HCT116 (cell line): Measurements from ENCODE around the gene FER. TPM values are rescaled to one million over a fixed set of nuclear protein-coding genes. Genes with fewer than 3 reads are reported as not detected.

Source experiments
- ATAC-seq: fragments of 200-7000 bp; cut with Tn5 transposase; 2 replicates; pipeline ENCODE4 v1.9.1; 2020; ENCODE audit warnings: mild to moderate bottlenecking, moderate library complexity
- BruUV-seq: library from RNA; stranded (reverse); fragments of 400-500 nt; replicated peaks from 2 replicates; lab custom pipeline; 2021; lab: Mats Ljungman, UMichigan
- CTCF ChIA-PET: fragments of 300-600 bp; sonication (Branson Sonifier 250); formaldehyde crosslinking; loops from one replicate; lab custom pipeline; 2021; ENCODE audit warnings: antibody characterized with exemption; lab: Charles Lee
- POLR2A ChIA-PET: fragments of 300-600, 350-600 bp; sonication (Branson Sonifier 250); formaldehyde crosslinking; loops from one replicate; lab custom pipeline; 2021; ENCODE audit warnings: antibody characterized with exemption; lab: Charles Lee
- RAD21 ChIA-PET, 2 experiments: fragments of 300-600 bp; sonication (Branson Sonifier 250); formaldehyde crosslinking; loops; one replicate each; lab custom pipeline; 2023; ENCODE audit warnings: low total read pairs in 2 of 2; ENCODE audit not compliant: uncharacterized antibody in 2 of 2, unreplicated experiment in 2 of 2, low non-redundant PET in 1 of 2; lab: Charles Lee
- DNase-seq: peaks from one replicate; pipeline ENCODE4 v3.0.0-alpha.2; 2010; ENCODE audit warnings: low read depth, low spot score
- H2AFZ ChIP-seq: fragments of 200-600 bp; shearing (Covaris generic), sonication (generic); 2 replicates; pipeline ENCODE4 v1.6.1; 2017; ENCODE audit warnings: low read depth, mixed run types, mixed read lengths, antibody characterized with exemption, low read length; ENCODE audit not compliant: poor library complexity, severe bottlenecking
- H3K27ac ChIP-seq: 2 replicates; pipeline ENCODE4 v1.5.1; 2012; ENCODE audit warnings: low read depth, low read length
- H3K27me3 ChIP-seq: fragments of 200-600 bp; sonication (generic); 2 replicates; pipeline ENCODE4 v1.6.1; 2016; ENCODE audit warnings: mixed run types, low read length, mixed read lengths; ENCODE audit not compliant: insufficient read depth
- H3K36me3 ChIP-seq, 2 experiments: fragments of 200-500 bp in 1 of 2; fragments of 200-600 bp in 1 of 2; sonication (Bioruptor generic) in 1 of 2; sonication (generic) in 1 of 2; 2 replicates each; pipeline versions ENCODE4 v1.5.1 to v1.6.1; 2014 to 2016; ENCODE audit warnings: low read length in 2 of 2, inconsistent platforms in 1 of 2, mixed read lengths in 1 of 2, mixed run types in 1 of 2; ENCODE audit not compliant: insufficient read depth in 2 of 2, control insufficient read depth in 1 of 2
- H3K4me1 ChIP-seq, 2 experiments: fragments of 200-600 bp in 1 of 2; sonication (generic) in 1 of 2; 2 replicates each; pipeline versions ENCODE4 v1.5.1 to v1.6.1; 2012 to 2017; ENCODE audit warnings: low read length in 2 of 2, inconsistent platforms in 1 of 2, mild to moderate bottlenecking in 1 of 2, mixed read lengths in 1 of 2, mixed run types in 1 of 2, moderate library complexity in 1 of 2; ENCODE audit not compliant: insufficient read depth in 2 of 2, control insufficient read depth in 1 of 2
- H3K4me2 ChIP-seq: fragments of 200-600 bp; sonication (generic); 2 replicates; pipeline ENCODE4 v1.6.1; 2017; ENCODE audit warnings: mixed run types, low read length, mixed read lengths
- H3K4me3 ChIP-seq, 2 experiments: fragments of 200-600 bp in 1 of 2; sonication (generic) in 1 of 2; replicated peaks in 1 of 2; 2 replicates each; pipeline ENCODE4 v1.5.1; 2011 to 2016; ENCODE audit warnings: low read length in 2 of 2, control low read depth in 1 of 2, low read depth in 1 of 2, mild to moderate bottlenecking in 1 of 2, mixed read lengths in 1 of 2, mixed run types in 1 of 2
- H3K79me2 ChIP-seq: fragments of 200-600 bp; sonication (generic); 2 replicates; pipeline ENCODE4 v1.6.1; 2017; ENCODE audit warnings: mild to moderate bottlenecking, mixed run types, low read length, moderate library complexity, mixed read lengths; ENCODE audit not compliant: insufficient read depth
- H3K9ac ChIP-seq: fragments of 200-600 bp; sonication (generic); 2 replicates; pipeline ENCODE4 v1.6.1; 2016; ENCODE audit warnings: low read length, mixed read lengths
- H3K9me2 ChIP-seq: fragments of 200-600 bp; sonication (generic), shearing (Covaris generic); 2 replicates; pipeline ENCODE4 v1.6.1; 2017; ENCODE audit warnings: mixed run types, mild to moderate bottlenecking, moderate library complexity; ENCODE audit not compliant: insufficient read depth
- H3K9me3 ChIP-seq, 2 experiments: fragments of 200-500 bp in 1 of 2; fragments of 200-600 bp in 1 of 2; sonication (Bioruptor generic) in 1 of 2; sonication (generic) in 1 of 2; 2 replicates each; pipeline ENCODE4 v1.6.1; 2014 to 2017; ENCODE audit warnings: low read length in 2 of 2, mixed read lengths in 2 of 2, inconsistent platforms in 1 of 2, low read depth in 1 of 2, mild to moderate bottlenecking in 1 of 2, mixed run types in 1 of 2, moderate library complexity in 1 of 2; ENCODE audit not compliant: control insufficient read depth in 1 of 2, insufficient read depth in 1 of 2
- H4K20me1 ChIP-seq: fragments of 200-600 bp; sonication (generic), shearing (Covaris generic); 2 replicates; pipeline ENCODE4 v1.6.1; 2017; ENCODE audit warnings: mixed run types, mild to moderate bottlenecking, moderate library complexity; ENCODE audit not compliant: insufficient read depth
- CEBPB ChIP-seq: IDR thresholded peaks from 2 replicates; pipeline ENCODE4 v1.6.1; 2012; ENCODE audit warnings: low read depth
- EGR1 ChIP-seq: IDR thresholded peaks from 2 replicates; pipeline ENCODE4 v1.6.1; 2012; ENCODE audit warnings: low read depth
- ELF1 ChIP-seq: IDR thresholded peaks from 2 replicates; pipeline ENCODE4 v1.6.1; 2012; ENCODE audit warnings: low read depth, borderline replicate concordance
- EZH2phosphoT487 ChIP-seq: fragments of 200-600 bp; IDR thresholded peaks from 2 replicates; pipeline ENCODE4 v1.6.1; 2018; ENCODE audit warnings: antibody characterized with exemption, borderline replicate concordance
- FOSL1 ChIP-seq: IDR thresholded peaks from 2 replicates; pipeline ENCODE4 v1.6.1; 2012; ENCODE audit warnings: low read depth
- JUND ChIP-seq: IDR thresholded peaks from 2 replicates; pipeline ENCODE4 v1.6.1; 2012
- POLR2A ChIP-seq: IDR thresholded peaks from 2 replicates; pipeline ENCODE4 v1.7.0; 2011; ENCODE audit warnings: borderline replicate concordance; ENCODE audit not compliant: insufficient read depth, insufficient read length; ENCODE audit errors: extremely low read depth
- POLR2AphosphoS5 ChIP-seq: IDR thresholded peaks from 2 replicates; pipeline ENCODE4 v1.6.1; 2011; ENCODE audit warnings: mild to moderate bottlenecking, low read depth, low read length, moderate library complexity
- RAD21 ChIP-seq: IDR thresholded peaks from 2 replicates; pipeline ENCODE4 v1.6.1; 2012; ENCODE audit warnings: low read depth, mild to moderate bottlenecking
- TCF7L2 ChIP-seq: IDR thresholded peaks from 2 replicates; pipeline ENCODE4 v1.7.0; 2011; ENCODE audit warnings: borderline replicate concordance, inconsistent platforms; ENCODE audit not compliant: insufficient read depth, insufficient read length; ENCODE audit errors: extremely low read depth
- YY1 ChIP-seq: IDR thresholded peaks from 2 replicates; pipeline ENCODE4 v1.6.1; 2011; ENCODE audit warnings: low read length, low read depth, moderate library complexity, mild to moderate bottlenecking; ENCODE audit not compliant: insufficient replicate concordance; ENCODE audit errors: extremely low read depth
- ZNF274 ChIP-seq: fragments of 200-500 bp; sonication (Bioruptor generic); IDR thresholded peaks from 2 replicates; pipeline ENCODE4 v1.6.1; 2014; ENCODE audit warnings: mild to moderate bottlenecking, low read depth, low read length, inconsistent platforms
- intact Hi-C: fragments of 100-400 bp; cut with micrococcal nuclease; formaldehyde crosslinking; loops from 2 replicates; pipeline ENCODE4 v1.10.0; 2022
- total RNA-seq: library from RNA; stranded (reverse); gene quantifications from one replicate; pipeline ENCODE4 v1.2.1, GENCODE V29; 2021; ENCODE audit not compliant: unreplicated experiment
- TF ChIP-seq, protein P1 (sequence below): IDR thresholded peaks from 2 replicates; pipeline ENCODE4 v1.6.1; 2012
- TF ChIP-seq, protein P2 (sequence below): IDR thresholded peaks from 2 replicates; pipeline ENCODE4 v1.6.1; 2011; ENCODE audit warnings: mild to moderate bottlenecking, low read length, moderate library complexity; ENCODE audit not compliant: insufficient replicate concordance; ENCODE audit errors: extremely low read depth
- TF ChIP-seq, protein P3 (sequence below): IDR thresholded peaks from 2 replicates; pipeline ENCODE4 v1.6.1; 2012

Gene FER
- total RNA-seq, 1 experiment from 2014 or later, result 32.0 TPM

DNA sequence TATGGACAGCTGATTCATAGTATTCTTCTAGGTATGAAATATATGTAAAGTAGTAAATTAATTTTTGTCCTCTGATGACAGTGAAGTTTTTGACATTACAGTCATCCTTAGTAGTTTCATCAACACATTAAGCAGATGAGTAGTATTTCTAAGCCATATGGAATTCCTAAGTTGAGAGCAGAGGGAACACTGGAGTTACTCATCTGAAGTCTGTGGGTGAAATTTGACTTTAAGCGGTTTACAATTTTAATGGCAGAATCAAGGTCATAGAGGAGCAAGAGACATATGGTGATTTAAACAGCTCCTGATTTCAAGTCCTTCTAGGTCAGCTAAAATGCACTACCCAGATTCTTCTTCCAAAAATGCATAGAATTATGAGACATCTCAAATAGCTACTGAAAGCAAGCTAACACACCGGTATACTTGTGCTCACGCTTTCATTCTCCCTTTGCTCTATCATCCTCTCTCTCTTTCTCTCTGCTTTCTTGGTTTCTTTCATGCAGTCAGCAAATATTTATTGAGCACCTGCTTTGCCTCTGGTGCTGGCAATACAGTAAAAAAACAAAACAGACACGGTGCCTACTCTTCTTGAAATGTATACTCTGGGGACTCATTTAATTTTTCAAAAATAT lies 235.9 kb downstream of the FER start:
- H3K27me3 ChIP-seq, result no peaks in the 10 kb centered on the region
- DNase-seq, result no peak
- TF ChIP-seq ELF1 (no peak), TCF7L2 (no peak), ZNF274 (no peak)
- H3K9me3 ChIP-seq, result no peaks in the 10 kb centered on the region
- H3K36me3 ChIP-seq, result no peaks in the 10 kb centered on the region
- H3K27ac ChIP-seq, result no peak overlapping the region
- no peaks in the 10 kb centered on the region for H3K4me1 ChIP-seq
- no peak overlapping the region for H3K9ac ChIP-seq
- H3K4me3 ChIP-seq, result no peak overlapping the region
- no peak overlapping the region for H3K4me2 ChIP-seq
- H4K20me1 ChIP-seq, result no peaks in the 10 kb centered on the region
- RAD21 ChIA-PET, result no interaction called here
- CTCF ChIA-PET, result no interaction called here
- ATAC-seq, result no peak
- intact Hi-C loops, result no loop called here
- POLR2A ChIA-PET, result no interaction called here
- no TSS peak for BruUV-seq
- H2AFZ ChIP-seq, result no peak overlapping the region
- H3K9me2 ChIP-seq, result no peaks in the 10 kb centered on the region
- H3K79me2 ChIP-seq, result no peaks in the 10 kb centered on the region

DNA sequence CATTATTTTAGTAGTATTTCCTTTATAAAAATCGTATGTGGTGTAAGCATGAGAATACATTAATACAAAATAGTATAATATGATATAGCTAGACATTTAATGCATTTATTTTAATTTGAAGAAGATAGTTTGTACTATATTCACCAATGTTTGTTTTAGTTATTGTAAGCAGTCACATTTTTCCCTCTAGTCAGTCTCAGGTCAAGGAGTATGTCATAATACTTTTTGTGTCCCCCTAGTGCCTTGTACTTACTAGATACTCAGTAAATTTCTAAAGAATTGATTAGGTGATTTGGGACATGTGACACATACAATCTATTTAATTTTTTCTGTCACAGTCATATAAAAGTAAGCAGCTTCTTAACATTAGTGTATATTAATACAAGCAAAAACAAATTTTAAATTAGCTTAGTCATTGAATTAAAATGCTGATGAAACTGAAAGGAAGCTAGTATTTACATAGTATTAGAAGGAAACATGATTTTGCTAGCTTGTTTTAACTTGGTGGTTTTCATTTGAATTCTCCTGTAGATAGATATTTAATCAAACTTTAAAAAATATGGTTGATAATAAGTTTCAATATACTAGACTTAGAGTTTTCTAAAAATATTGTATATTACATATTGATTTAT lies 242.2 kb downstream of the FER start:
- intact Hi-C loops, result no loop called here
- TF ChIP-seq, protein P1, sequence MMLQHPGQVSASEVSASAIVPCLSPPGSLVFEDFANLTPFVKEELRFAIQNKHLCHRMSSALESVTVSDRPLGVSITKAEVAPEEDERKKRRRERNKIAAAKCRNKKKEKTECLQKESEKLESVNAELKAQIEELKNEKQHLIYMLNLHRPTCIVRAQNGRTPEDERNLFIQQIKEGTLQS, result no peak
- TF ChIP-seq, protein P2, sequence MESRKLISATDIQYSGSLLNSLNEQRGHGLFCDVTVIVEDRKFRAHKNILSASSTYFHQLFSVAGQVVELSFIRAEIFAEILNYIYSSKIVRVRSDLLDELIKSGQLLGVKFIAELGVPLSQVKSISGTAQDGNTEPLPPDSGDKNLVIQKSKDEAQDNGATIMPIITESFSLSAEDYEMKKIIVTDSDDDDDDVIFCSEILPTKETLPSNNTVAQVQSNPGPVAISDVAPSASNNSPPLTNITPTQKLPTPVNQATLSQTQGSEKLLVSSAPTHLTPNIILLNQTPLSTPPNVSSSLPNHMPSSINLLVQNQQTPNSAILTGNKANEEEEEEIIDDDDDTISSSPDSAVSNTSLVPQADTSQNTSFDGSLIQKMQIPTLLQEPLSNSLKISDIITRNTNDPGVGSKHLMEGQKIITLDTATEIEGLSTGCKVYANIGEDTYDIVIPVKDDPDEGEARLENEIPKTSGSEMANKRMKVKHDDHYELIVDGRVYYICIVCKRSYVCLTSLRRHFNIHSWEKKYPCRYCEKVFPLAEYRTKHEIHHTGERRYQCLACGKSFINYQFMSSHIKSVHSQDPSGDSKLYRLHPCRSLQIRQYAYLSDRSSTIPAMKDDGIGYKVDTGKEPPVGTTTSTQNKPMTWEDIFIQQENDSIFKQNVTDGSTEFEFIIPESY, result no peak
- TF ChIP-seq TCF7L2 (no peak), EZH2phosphoT487 (no peak), CEBPB (no peak), POLR2A (no peak), RAD21 (no peak), EGR1 (no peak), YY1 (no peak), POLR2AphosphoS5 (no peak), JUND (no peak), FOSL1 (no peak)
- TF ChIP-seq, protein P3, sequence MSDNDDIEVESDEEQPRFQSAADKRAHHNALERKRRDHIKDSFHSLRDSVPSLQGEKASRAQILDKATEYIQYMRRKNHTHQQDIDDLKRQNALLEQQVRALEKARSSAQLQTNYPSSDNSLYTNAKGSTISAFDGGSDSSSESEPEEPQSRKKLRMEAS, result no peak
- ATAC-seq, result no peak
- Histone ChIP-seq H3K4me1 (no peaks in the 10 kb centered on the region), H3K4me2 (no peak overlapping the region), H3K9me2 (no peaks in the 10 kb centered on the region), H3K27ac (no peak overlapping the region), H3K4me3 (no peak overlapping the region), H3K27me3 (no peaks in the 10 kb centered on the region), H3K36me3 (no peaks in the 10 kb centered on the region), H3K79me2 (no peaks in the 10 kb centered on the region), H3K9ac (no peak overlapping the region), H4K20me1 (no peaks in the 10 kb centered on the region), H3K9me3 (no peaks in the 10 kb centered on the region), H2AFZ (no peak overlapping the region)
- POLR2A ChIA-PET, result no interaction called here
- no TSS peak for BruUV-seq
- CTCF ChIA-PET, result no interaction called here
- RAD21 ChIA-PET, result no interaction called here
- no peak for DNase-seq
